HL-60/S4 treated with retinoic acid at 250 ng/mL for 4 days and 3 days (cell line): ENCODE results near the gene TTC7B.

Source experiments
- in situ Hi-C: fragments of 300-500 bp; cut with MboI; formaldehyde crosslinking; loops from 2 replicates; pipeline ENCODE4 v1.7.0; 2022; ENCODE audit warnings: low sequenced_read_pairs

TTC7B gene

GRCh38 chr14:90677484-90678050 lies 138.7 kb downstream of the TTC7B start:
- in situ Hi-C loops, result no loop called here

DNA sequence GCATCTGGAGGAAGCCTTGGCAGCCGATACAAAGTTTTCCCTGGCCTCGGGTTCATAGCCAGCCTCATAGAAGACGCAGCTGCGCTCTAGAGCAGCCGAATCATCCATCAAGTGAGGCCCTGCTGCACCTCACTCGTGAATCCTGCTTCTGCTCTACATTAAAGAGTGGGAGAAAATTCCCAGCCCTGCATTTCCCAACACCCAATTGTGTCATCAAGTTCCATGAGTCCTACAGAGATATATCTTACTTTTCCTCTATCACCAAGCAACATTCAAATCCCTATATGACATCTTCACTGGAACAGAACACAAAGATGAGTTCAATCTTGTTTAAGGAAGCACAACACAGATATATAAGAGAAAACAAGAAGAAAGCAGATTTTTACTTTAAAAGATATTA lies 139.3 kb downstream of the TTC7B start:
- in situ Hi-C loops, result no loop called here

DNA sequence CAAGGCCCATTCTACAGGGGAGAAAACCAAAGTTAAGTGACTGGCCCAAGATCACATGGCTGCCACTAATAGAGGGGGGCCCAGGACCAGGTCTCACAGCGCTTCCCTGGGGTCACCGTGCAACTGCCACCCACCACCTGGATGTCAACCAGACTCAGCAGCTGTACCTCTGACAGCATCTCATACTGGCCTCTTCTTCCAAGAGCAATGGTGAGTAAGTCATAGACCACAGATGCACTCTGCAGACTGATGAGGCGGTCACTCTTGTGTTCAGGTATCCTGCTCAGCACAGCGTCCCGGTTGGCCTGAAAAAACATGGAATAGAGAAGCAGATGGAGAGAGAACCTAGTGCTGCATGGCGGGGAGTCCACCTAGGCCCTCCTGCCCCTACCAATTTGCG lies 139.9 kb downstream of the TTC7B start:
- in situ Hi-C loops, result no loop called here

GRCh38 chr14:90675399-90675798 lies 140.8 kb downstream of the TTC7B start:
- in situ Hi-C loops, result no loop called here

DNA sequence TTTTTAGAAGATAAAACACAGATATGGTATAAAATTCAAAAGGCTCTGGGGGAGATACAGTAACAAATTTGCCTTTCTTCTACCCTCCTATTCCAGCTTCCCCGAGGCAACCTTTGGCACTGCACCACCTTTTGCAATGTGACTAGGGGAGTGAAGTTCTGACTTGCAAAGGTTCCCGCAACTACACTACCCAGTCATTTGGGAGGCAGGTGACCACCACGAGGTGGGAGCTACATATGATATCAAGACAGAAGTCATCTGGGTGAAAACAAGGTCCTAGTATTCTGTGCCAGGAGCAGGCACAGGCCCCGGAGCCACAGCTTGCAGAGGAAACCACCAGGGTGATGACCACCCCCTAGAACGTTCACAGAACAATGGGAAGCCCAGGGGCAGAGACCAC lies 141.5 kb downstream of the TTC7B start:
- in situ Hi-C loops, result no loop called here

- in situ Hi-C loops, result no loop called here
These were observed 142.1 kb downstream of the TTC7B start for GRCh38 chr14:90674043-90674670.

GRCh38 chr14:90671382-90672234 lies 144.6 kb downstream of the TTC7B start:
- in situ Hi-C loops, result no loop called here

DNA sequence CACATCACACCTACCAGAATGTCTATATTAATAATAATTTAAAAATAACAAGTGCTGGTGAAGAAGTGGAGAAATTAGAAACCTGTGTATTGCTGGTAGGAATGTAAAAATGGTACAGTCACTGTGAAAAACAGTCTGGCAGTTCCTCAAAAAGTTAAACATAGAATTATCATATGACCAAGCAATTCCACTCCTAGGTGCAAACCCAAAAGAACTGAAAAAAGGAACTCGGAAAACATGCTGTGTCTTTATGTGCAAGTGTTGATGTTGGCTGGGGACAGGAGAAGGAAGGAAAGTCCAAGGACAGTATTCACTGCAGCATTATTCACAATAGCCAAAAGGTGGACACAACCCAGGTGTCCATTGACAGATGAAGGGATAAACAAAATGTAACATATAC lies 146.5 kb downstream of the TTC7B start:
- in situ Hi-C loops, result no loop called here

DNA sequence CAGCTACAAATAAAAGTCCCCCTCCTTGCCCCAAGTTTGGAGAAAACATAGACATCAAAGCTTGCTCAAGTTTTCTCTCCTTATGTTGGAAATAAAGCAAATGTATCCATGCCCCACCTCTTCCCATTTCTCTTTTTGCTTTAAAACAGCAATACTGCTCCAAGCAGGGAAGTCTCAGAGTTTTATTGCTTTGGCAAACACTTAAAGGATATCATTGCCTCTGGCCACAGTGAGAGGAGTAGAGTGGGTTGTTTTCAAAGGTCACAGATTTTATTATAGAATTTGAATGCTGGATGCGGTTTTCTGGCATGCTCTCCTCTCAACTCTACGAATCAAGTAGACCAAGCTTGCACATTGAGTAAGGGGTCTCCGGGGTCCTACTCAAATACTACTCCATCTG lies 149.7 kb downstream of the TTC7B start:
- in situ Hi-C loops, result no loop called here

- in situ Hi-C loops, result no loop called here
These were observed 150.8 kb downstream of the TTC7B start for GRCh38 chr14:90665321-90666000.

DNA sequence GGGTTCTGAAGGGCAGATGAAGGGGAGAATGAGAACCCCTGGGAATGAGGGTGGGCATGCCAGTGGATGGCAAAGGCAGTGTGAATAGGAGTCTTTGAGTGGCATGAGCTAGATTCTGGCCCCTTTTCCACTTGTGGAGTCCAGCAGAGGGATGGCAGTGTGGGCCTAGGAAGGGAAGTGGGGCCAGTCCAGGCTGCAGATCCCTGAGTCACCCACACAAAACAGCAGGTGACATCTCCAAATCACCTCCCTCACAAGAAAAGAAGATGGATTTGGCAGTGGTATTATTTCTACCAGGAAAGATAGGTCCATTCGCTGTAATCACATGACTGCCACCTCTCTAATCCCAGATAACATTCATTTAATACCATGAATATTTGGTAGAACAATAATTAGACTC lies 151.3 kb downstream of the TTC7B start:
- in situ Hi-C loops, result no loop called here

DNA sequence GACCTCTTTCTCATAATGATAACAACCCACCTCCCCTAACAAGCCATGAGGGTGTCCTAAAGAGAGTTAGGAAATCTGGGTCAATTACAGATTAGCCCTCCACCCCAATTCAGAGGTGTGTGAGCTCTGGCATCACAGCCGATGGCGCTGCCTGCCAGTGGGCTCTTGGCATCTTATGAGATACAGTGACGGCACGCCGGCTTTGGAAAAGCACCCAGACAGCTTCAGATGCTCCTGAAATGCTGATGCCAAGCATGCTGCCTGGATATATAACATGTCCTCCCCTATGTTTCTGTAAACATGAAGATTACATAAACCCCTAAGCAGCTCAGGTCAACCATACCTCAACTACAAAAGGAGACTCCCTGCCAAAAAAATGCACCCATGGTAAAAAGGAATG lies 152.6 kb downstream of the TTC7B start:
- in situ Hi-C loops, result no loop called here

GRCh38 chr14:90663140-90663539 lies 153.1 kb downstream of the TTC7B start:
- in situ Hi-C loops, result no loop called here

DNA sequence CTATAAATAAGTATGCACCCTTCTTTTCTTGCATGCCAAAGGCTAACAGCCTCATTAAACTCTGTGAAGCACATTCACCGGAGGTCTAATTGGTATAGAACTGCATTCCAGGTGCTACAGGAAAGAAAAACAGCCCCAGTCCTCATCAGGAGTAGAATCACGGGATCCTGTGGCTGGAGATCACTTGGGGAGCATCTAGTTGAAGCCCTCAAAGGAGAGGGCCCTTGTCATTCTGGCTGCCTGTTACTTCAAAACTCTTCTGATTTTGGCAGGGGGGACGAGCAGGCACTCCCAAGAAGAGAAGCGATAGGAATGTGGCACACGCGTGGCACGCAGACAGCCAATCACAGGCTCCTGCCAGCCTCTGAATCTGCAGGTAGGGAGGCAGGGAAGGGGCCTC lies 154.4 kb downstream of the TTC7B start:
- in situ Hi-C loops, result no loop called here

DNA sequence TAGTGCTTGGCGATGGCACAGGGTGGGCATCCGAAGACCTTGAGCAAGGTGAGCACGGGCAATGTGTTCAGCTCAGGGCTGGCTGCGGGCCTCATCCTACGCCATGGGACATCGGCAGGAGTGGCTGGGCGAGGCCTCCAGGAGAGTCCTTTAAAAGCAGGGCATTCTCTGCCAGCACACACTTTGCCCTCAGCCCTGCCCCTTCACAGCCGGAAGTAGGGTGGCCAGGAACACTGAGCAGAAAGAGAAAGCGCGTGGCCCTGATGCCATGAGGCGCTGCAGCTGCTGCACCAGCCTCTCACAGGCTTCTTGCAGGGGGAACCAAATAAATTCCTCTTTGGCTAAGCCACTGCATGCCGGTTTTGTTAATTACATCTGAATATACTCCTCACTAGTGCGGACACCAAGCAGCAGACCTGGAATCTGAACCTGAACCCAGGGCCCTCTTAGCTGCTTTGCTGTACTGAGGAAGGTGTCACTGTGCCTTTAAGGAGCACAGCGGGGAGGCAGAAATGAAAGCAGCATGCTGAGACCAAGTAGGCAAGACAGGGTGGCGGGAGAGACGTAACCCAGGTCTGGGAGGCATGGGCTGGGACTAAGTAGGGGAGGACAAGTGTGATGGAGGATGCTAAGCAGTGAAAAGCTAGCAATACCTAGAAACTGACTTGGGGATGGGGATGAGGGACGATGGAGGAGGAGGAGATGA lies 155.2 kb downstream of the TTC7B start:
- in situ Hi-C loops, result no loop called here

GRCh38 chr14:90659156-90659555 lies 157.1 kb downstream of the TTC7B start:
- in situ Hi-C loops, result no loop called here

DNA sequence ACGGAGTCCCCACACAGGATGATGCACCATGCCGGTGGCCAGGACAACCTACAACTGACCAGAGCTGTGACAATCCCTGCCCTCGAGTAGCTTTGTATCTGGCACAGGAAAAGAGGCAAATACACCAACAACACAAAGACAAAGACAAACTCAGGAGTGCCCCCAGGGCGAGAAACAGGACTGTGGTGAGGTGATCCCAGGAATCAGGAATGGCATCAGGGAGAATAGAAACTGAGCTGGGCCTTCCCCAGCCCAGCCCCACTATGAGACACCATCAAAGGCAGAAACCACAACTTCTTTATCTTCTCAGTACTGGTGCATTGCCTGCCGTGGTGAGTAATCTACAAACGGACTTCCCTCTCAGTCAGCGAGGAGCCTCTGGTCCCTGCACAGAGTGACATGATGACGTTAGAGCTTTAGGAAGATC lies 157.7 kb downstream of the TTC7B start:
- in situ Hi-C loops, result no loop called here

DNA sequence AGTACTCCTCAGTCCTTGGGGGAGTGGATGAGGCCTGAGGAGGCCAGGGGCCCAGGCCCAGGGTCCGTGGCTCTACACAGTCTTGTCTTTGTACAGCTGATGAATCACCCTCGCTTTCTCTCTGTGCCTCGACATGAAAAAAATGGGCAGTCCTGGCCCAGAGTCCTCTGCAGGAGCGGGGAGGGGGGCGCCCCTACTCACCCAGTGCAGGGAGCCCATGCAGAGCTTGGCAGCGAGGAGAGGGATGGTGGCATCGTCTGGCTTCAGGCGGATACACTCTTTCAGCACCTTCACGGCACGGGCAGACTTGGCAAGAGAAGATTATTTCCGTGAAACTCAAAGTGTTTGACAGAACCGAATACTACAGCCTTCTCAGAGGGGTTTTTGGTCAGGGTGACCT lies 159.3 kb downstream of the TTC7B start:
- in situ Hi-C loops, result no loop called here

- in situ Hi-C loops, result no loop called here
These were observed 160.4 kb downstream of the TTC7B start for GRCh38 chr14:90655829-90656228.

DNA sequence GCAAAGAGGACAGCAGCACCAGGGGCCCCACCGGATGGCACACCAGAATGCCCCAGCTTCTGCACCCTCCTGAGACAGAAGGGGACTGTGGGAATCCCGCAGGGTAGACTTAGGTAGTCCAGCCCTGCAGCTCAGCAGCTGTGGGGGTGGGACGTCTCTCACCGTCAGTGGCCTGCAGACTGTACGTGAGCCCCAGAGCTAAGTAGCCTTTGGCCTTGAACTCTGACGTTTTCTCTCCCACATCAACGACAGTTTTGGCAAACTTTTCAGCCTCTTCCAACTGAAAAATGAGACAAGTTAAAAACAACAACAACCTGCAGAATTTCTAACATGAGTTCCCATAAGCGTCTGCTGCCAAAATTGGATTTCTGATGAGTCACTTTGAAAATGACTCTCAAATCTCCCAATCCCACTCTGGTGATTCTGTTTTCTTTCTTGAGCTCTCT lies 161.4 kb downstream of the TTC7B start:
- in situ Hi-C loops, result no loop called here

DNA sequence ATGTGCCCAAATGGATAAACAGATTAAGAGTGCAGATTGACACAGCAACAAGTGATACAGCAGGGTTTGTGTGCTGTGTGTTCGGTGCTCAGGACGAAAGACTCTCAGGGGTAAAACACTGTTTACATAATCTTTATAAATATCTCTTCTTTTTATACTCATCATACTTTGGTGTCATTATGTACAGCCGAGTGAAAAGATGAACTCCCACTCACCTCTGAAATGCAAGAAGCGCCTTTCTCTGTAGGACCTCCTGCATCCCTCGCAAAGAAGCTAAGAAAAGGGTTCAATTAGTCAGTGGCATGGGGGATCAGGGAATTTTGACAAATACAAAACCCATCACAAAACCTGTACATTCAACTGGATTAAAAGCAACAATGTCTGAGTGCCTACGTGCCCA lies 163.6 kb downstream of the TTC7B start:
- in situ Hi-C loops, result no loop called here
